ENCODE measurements around the gene JMJD8. TPM values are rescaled to one million over a fixed set of nuclear protein-coding genes. Genes with fewer than 3 reads are reported as not detected.

The JMJD8 gene
- total and polyA plus RNA-seq, 9 donors = 20.7 to 40.2 (median 34.3) TPM

GRCh38 chr16:722835-723633, 38.9 kb upstream of the JMJD8 start:
- no peak overlapping the region for H3K27ac ChIP-seq (ENCODE audit: low read length)
- H3K4me1 ChIP-seq (ENCODE audit: control insufficient read depth, insufficient read depth, low read length) = peaks cover 49% of the 10 kb centered on the region
- WGBS (ENCODE audit: insufficient coverage) = 77% methylated on average over 20 of the region's 24 CpGs
- H3K9me3 ChIP-seq (replicated peaks; ENCODE audit: control insufficient read depth, low read depth, low read length) = no peaks in the 10 kb centered on the region
- no peak overlapping the region for H3K4me3 ChIP-seq (ENCODE audit: low read length)
- no peak for DNase-seq
- H3K36me3 ChIP-seq (ENCODE audit: control insufficient read depth, insufficient read depth, low read length) = no peaks in the 10 kb centered on the region
- H3K27me3 ChIP-seq (ENCODE audit: control insufficient read depth, insufficient read depth, low read length) = peaks cover 25% of the 10 kb centered on the region

GRCh38 chr16:721765-722540, 37.8 kb upstream of the JMJD8 start:
- no peaks in the 10 kb centered on the region for H3K9me3 ChIP-seq (replicated peaks; ENCODE audit: control insufficient read depth, low read depth, low read length)
- H3K27ac ChIP-seq (ENCODE audit: low read length) = peak overlapping the region; percentile 20
- H3K4me1 ChIP-seq (ENCODE audit: control insufficient read depth, insufficient read depth, low read length) = peaks cover 51% of the 10 kb centered on the region
- peaks cover 16% of the 10 kb centered on the region for H3K27me3 ChIP-seq (ENCODE audit: control insufficient read depth, insufficient read depth, low read length)
- peak overlapping the region; percentile 29 for H3K4me3 ChIP-seq (ENCODE audit: low read length)
- no peak for DNase-seq
- H3K36me3 ChIP-seq (ENCODE audit: control insufficient read depth, insufficient read depth, low read length) = no peaks in the 10 kb centered on the region
- WGBS (ENCODE audit: insufficient coverage) = 81% methylated on average over 39 of the region's 51 CpGs

- DNase-seq = peak; percentile 85
- peak within 1 kb of the TSS; percentile 75 for H3K4me3 ChIP-seq (ENCODE audit: low read length)
- WGBS (ENCODE audit: insufficient coverage) = 6% methylated on average over 106 of the region's 106 CpGs
These were observed 37.0 kb upstream of the JMJD8 start, which contains the start of gene ANTKMT for GRCh38 chr16:720990-721764. TSS of gene ANTKMT (plus strand) at chr16:721146. CDS start at chr16:721275, 129 bp downstream.

GRCh38 chr16:720447-720989, 36.4 kb upstream of the JMJD8 start:
- H3K4me3 ChIP-seq (ENCODE audit: low read length) = peak overlapping the region; percentile 75
- WGBS (ENCODE audit: insufficient coverage) = under 1% methylated on average over 37 of the region's 38 CpGs
- no peaks in the 10 kb centered on the region for H3K9me3 ChIP-seq (replicated peaks; ENCODE audit: control insufficient read depth, low read depth, low read length)
- H3K4me1 ChIP-seq (ENCODE audit: control insufficient read depth, insufficient read depth, low read length) = peaks cover 58% of the 10 kb centered on the region
- H3K36me3 ChIP-seq (ENCODE audit: control insufficient read depth, insufficient read depth, low read length) = no peaks in the 10 kb centered on the region
- DNase-seq = peak; percentile 90
- H3K27ac ChIP-seq (ENCODE audit: low read length) = peak overlapping the region; percentile 89
- peaks cover 15% of the 10 kb centered on the region for H3K27me3 ChIP-seq (ENCODE audit: control insufficient read depth, insufficient read depth, low read length)

More at GRCh38 chr16:720990-721764, 37.0 kb upstream of the JMJD8 start, which contains the start of gene ANTKMT:
- H3K27ac ChIP-seq (ENCODE audit: low read length) = peak within 1 kb of the TSS; percentile 89
- no peaks in the 10 kb centered on the region for H3K9me3 ChIP-seq (replicated peaks; ENCODE audit: control insufficient read depth, low read depth, low read length)
- H3K4me1 ChIP-seq (ENCODE audit: control insufficient read depth, insufficient read depth, low read length) = peaks cover 54% of the 10 kb centered on the region
- no peaks in the 10 kb centered on the region for H3K36me3 ChIP-seq (ENCODE audit: control insufficient read depth, insufficient read depth, low read length)
- peaks cover 17% of the 10 kb centered on the region for H3K27me3 ChIP-seq (ENCODE audit: control insufficient read depth, insufficient read depth, low read length)

GRCh38 chr16:719815-720446, 35.8 kb upstream of the JMJD8 start:
- DNase-seq = no peak
- no peaks in the 10 kb centered on the region for H3K9me3 ChIP-seq (replicated peaks; ENCODE audit: control insufficient read depth, low read depth, low read length)
- peaks cover 12% of the 10 kb centered on the region for H3K27me3 ChIP-seq (ENCODE audit: control insufficient read depth, insufficient read depth, low read length)
- peak overlapping the region; percentile 75 for H3K4me3 ChIP-seq (ENCODE audit: low read length)
- H3K36me3 ChIP-seq (ENCODE audit: control insufficient read depth, insufficient read depth, low read length) = no peaks in the 10 kb centered on the region
- peak overlapping the region; percentile 89 for H3K27ac ChIP-seq (ENCODE audit: low read length)
- WGBS (ENCODE audit: insufficient coverage) = 5% methylated on average over 11 of the region's 16 CpGs
- peaks cover 58% of the 10 kb centered on the region for H3K4me1 ChIP-seq (ENCODE audit: control insufficient read depth, insufficient read depth, low read length)

GRCh38 chr16:718922-719321, 34.8 kb upstream of the JMJD8 start:
- WGBS (ENCODE audit: insufficient coverage) = 83% methylated on average over 6 of the region's 6 CpGs
- no peak overlapping the region for H3K4me3 ChIP-seq (ENCODE audit: low read length)
- H3K27me3 ChIP-seq (ENCODE audit: control insufficient read depth, insufficient read depth, low read length) = peaks cover 13% of the 10 kb centered on the region
- no peak for DNase-seq
- no peaks in the 10 kb centered on the region for H3K9me3 ChIP-seq (replicated peaks; ENCODE audit: control insufficient read depth, low read depth, low read length)
- H3K4me1 ChIP-seq (ENCODE audit: control insufficient read depth, insufficient read depth, low read length) = peaks cover 64% of the 10 kb centered on the region
- no peak overlapping the region for H3K27ac ChIP-seq (ENCODE audit: low read length)
- no peaks in the 10 kb centered on the region for H3K36me3 ChIP-seq (ENCODE audit: control insufficient read depth, insufficient read depth, low read length)

- WGBS (ENCODE audit: insufficient coverage) = 65% methylated on average over 2 of the region's 9 CpGs
- Histone ChIP-seq H3K9me3 (replicated peaks; ENCODE audit: control insufficient read depth, low read depth, low read length) (no peaks in the 10 kb centered on the region), H3K27me3 (ENCODE audit: control insufficient read depth, insufficient read depth, low read length) (peaks cover 16% of the 10 kb centered on the region), H3K4me3 (ENCODE audit: low read length) (no peak overlapping the region), H3K4me1 (ENCODE audit: control insufficient read depth, insufficient read depth, low read length) (peaks cover 64% of the 10 kb centered on the region), H3K36me3 (ENCODE audit: control insufficient read depth, insufficient read depth, low read length) (no peaks in the 10 kb centered on the region), H3K27ac (ENCODE audit: low read length) (no peak overlapping the region)
- no peak for DNase-seq
These were observed 34.3 kb upstream of the JMJD8 start for GRCh38 chr16:718389-718788.

- Histone ChIP-seq H3K4me1 (ENCODE audit: control insufficient read depth, insufficient read depth, low read length) (peaks cover 64% of the 10 kb centered on the region), H3K9me3 (replicated peaks; ENCODE audit: control insufficient read depth, low read depth, low read length) (no peaks in the 10 kb centered on the region), H3K27me3 (ENCODE audit: control insufficient read depth, insufficient read depth, low read length) (peaks cover 18% of the 10 kb centered on the region), H3K27ac (ENCODE audit: low read length) (no peak overlapping the region), H3K36me3 (ENCODE audit: control insufficient read depth, insufficient read depth, low read length) (no peaks in the 10 kb centered on the region), H3K4me3 (ENCODE audit: low read length) (no peak overlapping the region)
- peak; percentile 86 for DNase-seq
- 50% methylated on average over 31 of the region's 32 CpGs for WGBS (ENCODE audit: insufficient coverage)
These were observed 33.5 kb upstream of the JMJD8 start for GRCh38 chr16:717450-718245.
